Measurements from ENCODE around the gene OVOL1. TPM values are rescaled to one million over a fixed set of nuclear protein-coding genes. Genes with fewer than 3 reads are reported as not detected.

Gene OVOL1
- total RNA-seq, 1 experiment from 2014 or later, result 10.5 TPM

DNA sequence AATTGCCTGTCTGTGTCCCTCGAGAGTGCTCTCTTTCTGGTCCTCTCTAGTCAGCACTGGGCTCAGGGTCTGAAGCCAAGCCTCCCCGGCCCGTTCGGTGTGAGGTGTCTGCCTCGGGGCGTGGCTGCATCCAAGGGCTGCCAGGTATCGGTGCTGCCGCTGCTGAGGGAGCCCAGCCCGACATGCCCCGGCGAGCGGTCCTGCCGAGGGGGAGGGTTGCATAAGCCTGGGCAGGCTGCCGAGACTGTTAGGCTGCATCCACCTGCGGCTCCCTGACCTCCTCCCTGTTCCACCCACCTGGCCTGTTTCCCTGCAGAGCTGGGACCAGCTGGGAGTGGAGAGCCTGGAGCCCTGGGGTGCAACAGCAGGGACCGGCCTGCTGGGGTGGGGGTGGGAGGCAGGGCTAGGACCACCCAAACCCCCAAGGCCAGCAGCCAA lies 6.3 kb downstream of the OVOL1 start:
- no peaks in the 10 kb centered on the region for H3K9me2 ChIP-seq (ENCODE audit: insufficient read depth)
- H3K27ac ChIP-seq, result peak overlapping the region; percentile 89
- H3K4me2 ChIP-seq, result peak overlapping the region; percentile 98
- intact Hi-C loops (cut with micrococcal nuclease; ENCODE audit: unreplicated experiment), result no loop called here
- H3K4me3 ChIP-seq, result peak overlapping the region; percentile 33; the same call in 1 of the 2 replicates
- TF ChIP-seq CTCF (conservative IDR thresholded peaks at IDR 0.05), result no peak
- peaks cover 9% of the 10 kb centered on the region; the same call in 1 of the 2 replicates for H4K20me1 ChIP-seq (ENCODE audit: insufficient read depth)
- peak; percentile 76 to 91 for DNase-seq
- no TSS peak for BruUV-seq (replicated peaks)
- H3K36me3 ChIP-seq (ENCODE audit: low read depth), result peaks cover 18% of the 10 kb centered on the region
- peaks cover 48% of the 10 kb centered on the region for H3K79me2 ChIP-seq (ENCODE audit: low read depth)
- CTCF ChIA-PET, result interaction anchor here (0.6 to 1.2 kb wide), 4 partner anchors 13 to 252 kb away, joined by 3 to 13 read pairs (median 4); no protein-coding TSS in a partner anchor
- peaks cover 62% of the 10 kb centered on the region for H3K4me1 ChIP-seq (replicated peaks; ENCODE audit: insufficient read depth)
- peaks cover 29% of the 10 kb centered on the region for H3F3A ChIP-seq (ENCODE audit: insufficient read depth, low read depth)
- POLR2A ChIA-PET (ENCODE audit: unreplicated experiment), result interaction anchor here (0.5 to 1.0 kb wide), 6 partner anchors 73 to 1620 kb away, joined by 3 to 31 read pairs (median 10); partner anchors contain the start of genes KAT5, NEAT1 and RNASEH2C
- no peaks in the 10 kb centered on the region for H3K27me3 ChIP-seq (ENCODE audit: insufficient read depth, low read depth)
- H2AFZ ChIP-seq, result 0 out of 2 replicates have a peak overlapping the region, but pooled peaks have one; percentile 6
- H3K9me3 ChIP-seq (ENCODE audit: insufficient read depth, low read depth), result no peaks in the 10 kb centered on the region

DNA sequence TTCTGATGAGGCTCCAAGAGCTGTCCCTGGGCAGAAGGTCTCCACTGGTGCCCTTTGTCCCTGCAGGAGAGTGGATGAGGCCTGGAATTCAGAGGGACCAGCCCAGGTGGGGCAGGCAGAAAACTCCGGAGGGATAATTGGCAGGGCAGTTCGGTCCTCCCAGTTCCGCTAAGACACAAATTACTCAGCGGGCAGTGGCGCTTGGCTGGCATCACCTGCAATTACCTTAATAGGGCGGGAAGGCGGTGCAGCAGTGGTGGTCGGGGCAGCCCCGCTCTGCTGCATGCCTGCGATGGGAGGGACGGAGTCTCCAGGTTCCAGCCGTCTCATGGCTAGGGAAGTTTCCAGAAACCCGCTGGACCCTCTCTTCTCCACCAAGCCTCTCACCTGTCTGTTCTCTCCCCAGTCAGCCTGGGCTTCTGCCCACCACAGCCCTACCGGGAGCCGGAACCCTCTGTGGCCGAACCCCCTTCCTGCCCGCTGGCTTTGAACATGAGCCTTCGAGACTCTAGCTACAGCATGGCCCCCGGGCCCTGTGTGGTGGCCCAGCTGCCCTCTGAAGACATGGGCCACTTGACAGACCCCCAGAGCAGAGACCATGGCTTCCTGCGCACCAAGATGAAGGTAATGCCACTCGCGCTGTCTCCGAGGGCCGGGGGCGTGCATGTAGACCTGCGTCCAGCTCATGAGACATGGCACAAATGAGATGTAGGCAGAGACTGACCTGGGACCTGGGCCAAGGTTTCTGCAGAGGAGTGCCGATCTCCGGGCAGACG lies 7.0 kb downstream of the OVOL1 start:
- DNase-seq, result peak in 1 of 2 experiments; percentile 33
- no peak overlapping the region for H2AFZ ChIP-seq
- peaks cover 42% of the 10 kb centered on the region for H3K79me2 ChIP-seq (ENCODE audit: low read depth)
- BruUV-seq (replicated peaks), result no TSS peak
- peaks cover 9% of the 10 kb centered on the region; the same call in 1 of the 2 replicates for H4K20me1 ChIP-seq (ENCODE audit: insufficient read depth)
- H3K4me3 ChIP-seq, result peak overlapping the region; percentile 33; the same call in 1 of the 2 replicates
- CTCF ChIA-PET, result interaction anchor here (1.0 to 1.2 kb wide), 2 partner anchors 14 to 251 kb away, joined by 3 read pairs; no protein-coding TSS in a partner anchor
- no peaks in the 10 kb centered on the region for H3K27me3 ChIP-seq (ENCODE audit: insufficient read depth, low read depth)
- H3F3A ChIP-seq (ENCODE audit: insufficient read depth, low read depth), result peaks cover 29% of the 10 kb centered on the region
- H3K9me2 ChIP-seq (ENCODE audit: insufficient read depth), result no peaks in the 10 kb centered on the region
- H3K36me3 ChIP-seq (ENCODE audit: low read depth), result peaks cover 18% of the 10 kb centered on the region
- peak overlapping the region; percentile 98 for H3K4me2 ChIP-seq
- H3K27ac ChIP-seq, result peak overlapping the region; percentile 89
- intact Hi-C loops (cut with micrococcal nuclease; ENCODE audit: unreplicated experiment), result no loop called here
- no peaks in the 10 kb centered on the region for H3K9me3 ChIP-seq (ENCODE audit: insufficient read depth, low read depth)
- TF ChIP-seq EZH2 (IDR thresholded peaks at IDR 0.05; ENCODE audit: low read depth), result no peak
- no peak for TF ChIP-seq CTCF (conservative IDR thresholded peaks at IDR 0.05)
- peaks cover 55% of the 10 kb centered on the region for H3K4me1 ChIP-seq (replicated peaks; ENCODE audit: insufficient read depth)
- POLR2A ChIA-PET (ENCODE audit: unreplicated experiment), result interaction anchor here (0.5 kb wide), 1 partner anchor 302 kb away, joined by 15 read pairs; no protein-coding TSS in a partner anchor

DNA sequence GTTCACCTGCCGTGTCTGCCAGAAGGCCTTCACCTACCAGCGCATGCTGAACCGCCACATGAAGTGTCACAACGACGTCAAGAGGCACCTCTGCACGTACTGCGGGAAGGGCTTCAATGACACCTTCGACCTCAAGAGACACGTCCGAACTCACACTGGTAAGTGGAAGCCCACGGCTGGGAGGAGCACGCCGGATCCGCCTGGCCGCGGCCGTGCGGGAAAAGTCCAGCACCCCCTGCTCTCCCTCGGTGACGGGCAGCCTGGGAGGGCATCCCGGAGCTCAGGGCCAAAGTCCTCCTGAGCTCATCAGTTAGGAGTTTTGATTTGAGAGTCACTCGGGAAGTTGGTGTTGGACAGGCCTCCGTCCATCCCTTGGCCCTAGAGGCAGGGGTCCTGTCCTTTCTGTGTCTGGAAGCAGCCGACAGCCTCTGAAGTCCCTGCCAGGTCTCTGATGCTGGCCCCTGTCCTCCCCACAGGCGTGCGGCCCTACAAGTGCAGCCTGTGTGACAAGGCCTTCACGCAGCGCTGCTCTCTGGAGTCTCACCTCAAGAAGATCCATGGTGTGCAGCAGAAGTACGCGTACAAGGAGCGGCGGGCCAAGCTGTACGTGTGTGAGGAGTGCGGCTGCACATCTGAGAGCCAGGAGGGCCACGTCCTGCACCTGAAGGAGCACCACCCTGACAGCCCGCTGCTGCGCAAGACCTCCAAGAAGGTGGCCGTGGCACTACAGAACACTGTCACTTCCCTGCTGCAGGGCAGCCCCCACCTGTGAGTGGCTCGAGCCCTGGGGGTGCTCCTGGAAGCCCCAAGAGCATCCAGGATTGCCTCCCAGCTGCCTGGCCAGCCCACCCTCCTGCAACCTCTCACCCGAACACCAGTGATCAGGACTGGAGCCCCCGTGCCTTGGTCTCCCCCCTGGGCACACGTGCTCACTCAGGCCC lies 8.0 kb downstream of the OVOL1 start:
- Histone ChIP-seq H3K9me3 (ENCODE audit: insufficient read depth, low read depth) (no peaks in the 10 kb centered on the region), H3K9me2 (ENCODE audit: insufficient read depth) (no peaks in the 10 kb centered on the region), H3F3A (ENCODE audit: insufficient read depth, low read depth) (peaks cover 25% of the 10 kb centered on the region), H3K27me3 (ENCODE audit: insufficient read depth, low read depth) (no peaks in the 10 kb centered on the region), H3K36me3 (ENCODE audit: low read depth) (peaks cover 18% of the 10 kb centered on the region), H3K4me3 (no peak overlapping the region), H3K4me2 (no peak overlapping the region), H3K27ac (no peak overlapping the region), H4K20me1 (ENCODE audit: insufficient read depth) (peaks cover 9% of the 10 kb centered on the region; the same call in 1 of the 2 replicates), H3K79me2 (ENCODE audit: low read depth) (peaks cover 32% of the 10 kb centered on the region), H2AFZ (no peak overlapping the region), H3K4me1 (replicated peaks; ENCODE audit: insufficient read depth) (peaks cover 45% of the 10 kb centered on the region)
- no peak for DNase-seq
- POLR2A ChIA-PET (ENCODE audit: unreplicated experiment), result no interaction called here
- CTCF ChIA-PET, result no interaction called here
- no peak for TF ChIP-seq EZH2 (IDR thresholded peaks at IDR 0.05; ENCODE audit: low read depth)
- no peak for TF ChIP-seq CTCF (conservative IDR thresholded peaks at IDR 0.05)
- intact Hi-C loops (cut with micrococcal nuclease; ENCODE audit: unreplicated experiment), result no loop called here
- BruUV-seq (replicated peaks), result no TSS peak
